SU-DHL-6 (cell line): ENCODE data around the gene MAP2K5.

Experiments
- H2AFZ ChIP-seq: fragments of 200-600 bp; sonication (generic); 2 replicates; pipeline ENCODE4 v1.6.1; 2014; ENCODE audit warnings: low read depth, mild to moderate bottlenecking, moderate library complexity, mixed read lengths, antibody characterized with exemption, low read length; ENCODE audit not compliant: severe bottlenecking
- H3F3A ChIP-seq: fragments of 200-600 bp; shearing (Covaris generic); 2 replicates; pipeline ENCODE4 v1.6.0; 2016; ENCODE audit warnings: antibody characterized with exemption, mild to moderate bottlenecking; ENCODE audit not compliant: insufficient read depth
- H3K27ac ChIP-seq: fragments of 200-600 bp; sonication (generic); 2 replicates; pipeline ENCODE4 v1.5.1; 2016; ENCODE audit warnings: low read depth, mild to moderate bottlenecking, low read length, moderate library complexity, mixed read lengths
- H3K27me3 ChIP-seq: fragments of 200-600 bp; sonication (generic), shearing (Covaris generic); 2 replicates; pipeline ENCODE4 v1.6.0; 2014; ENCODE audit warnings: mild to moderate bottlenecking, low read length
- H3K36me3 ChIP-seq: fragments of 200-600 bp; sonication (generic); 2 replicates; pipeline ENCODE4 v1.6.1; 2014; ENCODE audit warnings: mild to moderate bottlenecking, low read length, mixed read lengths
- H3K4me2 ChIP-seq: fragments of 300-600, 200-600 bp; shearing (Covaris generic), sonication (generic); 2 replicates; pipeline ENCODE4 v1.6.0; 2014; ENCODE audit warnings: low read length, low read depth, mild to moderate bottlenecking; ENCODE audit not compliant: poor library complexity, severe bottlenecking
- H3K4me3 ChIP-seq: fragments of 200-600 bp; sonication (generic); 2 replicates; pipeline ENCODE4 v1.5.1; 2014; ENCODE audit warnings: antibody characterized with exemption, low read length, mild to moderate bottlenecking, mixed read lengths; ENCODE audit not compliant: insufficient read depth, poor library complexity, severe bottlenecking
- H3K79me2 ChIP-seq: fragments of 200-600 bp; sonication (generic); 2 replicates; pipeline ENCODE4 v1.6.1; 2014; ENCODE audit warnings: mild to moderate bottlenecking, low read length, moderate library complexity; ENCODE audit not compliant: insufficient read depth
- H3K9ac ChIP-seq: fragments of 200-600 bp; sonication (generic); 2 replicates; pipeline ENCODE4 v1.7.0; 2014; ENCODE audit warnings: mild to moderate bottlenecking, low read length
- H3K9me2 ChIP-seq: fragments of 200-600 bp; sonication (generic); replicated peaks from 2 replicates; pipeline ENCODE4 v1.6.1; 2014; ENCODE audit warnings: low read length; ENCODE audit not compliant: insufficient read depth
- H3K9me3 ChIP-seq: fragments of 200-600 bp; sonication (generic); 2 replicates; pipeline ENCODE4 v1.6.1; 2014; ENCODE audit warnings: low read length, mixed read lengths; ENCODE audit not compliant: insufficient read depth
- H4K20me1 ChIP-seq: fragments of 200-600 bp; sonication (generic); 2 replicates; pipeline ENCODE4 v1.6.1; 2014; ENCODE audit warnings: low read depth, mild to moderate bottlenecking, antibody characterized with exemption, low read length, moderate library complexity, mixed read lengths
- CTCF ChIP-seq: fragments of 200-600 bp; sonication (generic); IDR thresholded peaks from one replicate; pipeline ENCODE4 v1.5.1; 2017; ENCODE audit warnings: antibody characterized with exemption, mild to moderate bottlenecking, low read length, moderate library complexity; ENCODE audit not compliant: insufficient read depth, poor library complexity, severe bottlenecking
- EZH2phosphoT487 ChIP-seq: fragments of 200-600 bp; sonication (generic), shearing (Covaris generic); conservative IDR thresholded peaks from 2 replicates; pipeline ENCODE4 v1.6.1; 2018; ENCODE audit warnings: mild to moderate bottlenecking, antibody characterized with exemption, low read length, moderate library complexity, mixed read lengths

MAP2K5 gene

DNA sequence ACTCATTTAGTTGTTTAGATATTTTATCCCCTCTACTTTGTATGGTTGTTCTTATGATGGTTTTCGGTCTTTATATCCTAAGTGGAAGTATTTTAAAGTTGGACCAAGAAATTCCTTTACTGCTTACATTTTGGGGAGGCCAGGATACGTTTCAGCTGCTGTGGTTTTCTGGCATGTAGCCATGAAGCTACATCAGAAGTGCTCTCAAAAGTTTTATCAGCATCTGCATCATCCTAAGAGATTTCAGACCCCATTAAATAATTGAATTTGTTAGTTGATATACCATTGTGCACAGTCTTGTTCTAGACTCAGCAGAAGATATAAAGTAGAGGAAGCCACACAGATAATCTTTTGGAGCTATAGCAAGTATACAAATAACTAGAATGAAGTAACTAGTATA is 232.7 kb downstream of the MAP2K5 start:
- H3K36me3 ChIP-seq = no peaks in the 10 kb centered on the region
- no peaks in the 10 kb centered on the region for H3K79me2 ChIP-seq
- H3K27ac ChIP-seq = no peak overlapping the region
- H3K4me3 ChIP-seq = no peak overlapping the region
- H3K9me2 ChIP-seq = no peaks in the 10 kb centered on the region
- H3F3A ChIP-seq = no peaks in the 10 kb centered on the region
- H3K4me2 ChIP-seq = no peak overlapping the region
- H3K9me3 ChIP-seq = no peaks in the 10 kb centered on the region
- H4K20me1 ChIP-seq = no peaks in the 10 kb centered on the region
- TF ChIP-seq CTCF (no peak), EZH2phosphoT487 (no peak)
- H3K27me3 ChIP-seq = no peaks in the 10 kb centered on the region
- H3K9ac ChIP-seq = no peak overlapping the region
- no peak overlapping the region for H2AFZ ChIP-seq

DNA sequence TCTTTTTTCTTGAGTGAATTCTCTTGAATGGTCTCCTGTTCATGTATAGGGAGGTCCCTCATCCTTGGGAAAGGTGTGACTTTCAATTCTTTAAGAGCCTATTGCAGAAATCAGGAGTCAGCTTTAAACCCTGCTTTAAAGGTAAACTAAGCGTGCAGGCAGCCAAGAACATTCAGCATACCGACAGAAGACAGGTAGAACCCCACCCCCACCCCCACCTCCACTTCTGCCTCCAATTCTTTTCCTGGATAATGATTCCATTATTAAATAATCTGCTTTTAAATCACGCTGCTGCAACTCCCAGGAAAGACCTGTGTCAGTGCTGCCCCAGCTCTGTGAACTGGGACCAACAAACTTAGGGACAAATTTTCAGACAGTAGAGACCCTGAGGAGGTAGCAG is 233.5 kb downstream of the MAP2K5 start:
- Histone ChIP-seq H2AFZ (no peak overlapping the region), H3K36me3 (no peaks in the 10 kb centered on the region), H3K27ac (no peak overlapping the region), H4K20me1 (no peaks in the 10 kb centered on the region), H3K79me2 (no peaks in the 10 kb centered on the region), H3K9me2 (no peaks in the 10 kb centered on the region), H3F3A (no peaks in the 10 kb centered on the region), H3K9ac (no peak overlapping the region), H3K27me3 (no peaks in the 10 kb centered on the region), H3K4me2 (no peak overlapping the region), H3K4me3 (no peak overlapping the region), H3K9me3 (no peaks in the 10 kb centered on the region)
- TF ChIP-seq EZH2phosphoT487 (no peak), CTCF (no peak)

- Histone ChIP-seq H4K20me1 (no peaks in the 10 kb centered on the region), H3F3A (no peaks in the 10 kb centered on the region), H3K27me3 (no peaks in the 10 kb centered on the region), H3K36me3 (no peaks in the 10 kb centered on the region), H3K79me2 (no peaks in the 10 kb centered on the region), H2AFZ (no peak overlapping the region), H3K27ac (no peak overlapping the region), H3K9ac (no peak overlapping the region), H3K9me2 (no peaks in the 10 kb centered on the region), H3K4me3 (no peak overlapping the region), H3K9me3 (no peaks in the 10 kb centered on the region), H3K4me2 (no peak overlapping the region)
- TF ChIP-seq EZH2phosphoT487 = no peak
- no peak for TF ChIP-seq CTCF
Observed at GRCh38 chr15:67776600-67776999, 234.1 kb downstream of the MAP2K5 start.

GRCh38 chr15:67777071-67777470 is 234.6 kb downstream of the MAP2K5 start:
- Histone ChIP-seq H4K20me1 (no peaks in the 10 kb centered on the region), H3K4me2 (no peak overlapping the region), H2AFZ (no peak overlapping the region), H3K9me2 (no peaks in the 10 kb centered on the region), H3K9me3 (no peaks in the 10 kb centered on the region), H3K36me3 (no peaks in the 10 kb centered on the region), H3K27ac (no peak overlapping the region), H3K79me2 (no peaks in the 10 kb centered on the region), H3K9ac (no peak overlapping the region), H3F3A (no peaks in the 10 kb centered on the region), H3K4me3 (no peak overlapping the region), H3K27me3 (no peaks in the 10 kb centered on the region)
- no peak for TF ChIP-seq CTCF
